IPS DF 19.7 (cell line): ENCODE results near the gene EPN2.
"Not testable (repeated sequence)": the region's sequence is repeated elsewhere in the genome, so short reads cannot be mapped to it uniquely, and the experiment has no call there.

Source experiments
- DNase-seq: peaks from one replicate; pipeline ENCODE4 v3.0.0-alpha.2; 2013; ENCODE audit warnings: low read depth, low spot score

The EPN2 gene

GRCh38 chr17:19237139-19237388, at the start of gene EPN2:
Gene EPN2, plus strand, starts transcription at chr17:19237366. Its CDS starts 45,754 bp downstream, at chr17:19283120.
- not testable (repeated sequence) for DNase-seq

- not testable (repeated sequence) for DNase-seq
Measured at GRCh38 chr17:19187883-19188869, 49.0 kb upstream of the EPN2 start.

GRCh38 chr17:19188870-19189708, 48.1 kb upstream of the EPN2 start:
- not testable (repeated sequence) for DNase-seq

- not testable (repeated sequence) for DNase-seq
Measured at GRCh38 chr17:19189781-19190405, 47.3 kb upstream of the EPN2 start.

GRCh38 chr17:19196382-19197204, 40.6 kb upstream of the EPN2 start:
- DNase-seq, result not testable (repeated sequence)

- not testable (repeated sequence) for DNase-seq
Measured at GRCh38 chr17:19202448-19202847, 34.7 kb upstream of the EPN2 start.

- DNase-seq, result not testable (repeated sequence)
Measured at GRCh38 chr17:19203429-19203828, 33.7 kb upstream of the EPN2 start.

GRCh38 chr17:19215074-19215860, 21.9 kb upstream of the EPN2 start:
- DNase-seq, result not testable (repeated sequence)

- DNase-seq, result not testable (repeated sequence)
Measured at GRCh38 chr17:19216148-19216926, 20.8 kb upstream of the EPN2 start.

GRCh38 chr17:19218914-19219313, 18.3 kb upstream of the EPN2 start:
- DNase-seq, result not testable (repeated sequence)

- not testable (repeated sequence) for DNase-seq
Measured at GRCh38 chr17:19219384-19219783, 17.8 kb upstream of the EPN2 start.

- DNase-seq, result not testable (repeated sequence)
Measured at GRCh38 chr17:19220195-19220594, 17.0 kb upstream of the EPN2 start.

GRCh38 chr17:19226610-19227588, 10.3 kb upstream of the EPN2 start:
- not testable (repeated sequence) for DNase-seq

- DNase-seq, result not testable (repeated sequence)
Measured at GRCh38 chr17:19234676-19235075, 2.5 kb upstream of the EPN2 start.

GRCh38 chr17:19236351-19237138, 621 bp upstream of the EPN2 start:
- DNase-seq, result not testable (repeated sequence)

- DNase-seq, result no peak
Measured at GRCh38 chr17:19237389-19238166, 412 bp downstream of the EPN2 start.

- no peak for DNase-seq
Measured at GRCh38 chr17:19238167-19238505, 970 bp downstream of the EPN2 start.
